ENCODE measurements around the gene MAP2K5. TPM values are rescaled to one million over a fixed set of nuclear protein-coding genes. Genes with fewer than 3 reads are reported as not detected.
A peak's percentile ranks its signal among the peaks of the same experiment; 100 is the strongest.

MAP2K5 gene
- total RNA-seq, 2 donors from 2014 or later: 14.5 to 24.7 TPM

DNA sequence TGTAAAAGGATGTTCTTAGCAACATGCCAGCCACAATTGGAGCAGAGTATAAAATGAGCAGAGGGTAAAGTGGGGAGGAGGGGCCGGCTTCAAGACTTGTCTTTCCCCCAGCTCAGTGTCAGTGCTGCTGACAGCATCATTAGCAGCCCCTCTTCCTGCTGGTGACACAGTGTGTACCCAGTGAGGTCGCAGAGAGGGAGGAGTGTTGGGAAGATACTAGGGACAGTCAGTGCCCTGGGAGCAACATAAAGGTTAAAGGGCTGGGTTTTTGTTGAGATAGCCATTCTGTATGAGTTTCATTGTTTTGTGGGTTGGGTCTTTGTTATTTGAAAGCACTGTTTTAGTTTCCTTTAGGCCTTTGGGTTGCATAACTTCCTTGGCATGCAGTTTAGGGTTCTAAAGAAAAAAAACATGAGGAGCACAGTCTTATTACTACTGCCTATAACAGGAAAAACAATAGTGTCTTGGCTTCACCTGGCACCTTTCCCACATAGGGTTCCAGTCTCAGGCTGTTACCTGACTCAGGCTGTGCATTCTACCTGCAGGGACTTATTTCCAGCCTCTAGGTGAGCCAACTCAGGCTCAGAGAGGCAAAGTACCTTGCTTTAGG lies 188.7 kb downstream of the MAP2K5 start:
- Mint-ChIP-seq H3K4me3 (no peak overlapping the region), H3K27me3 (no peaks in the 10 kb centered on the region), H3K4me1 (ENCODE audit: low read depth in 2 of 2) (peaks cover 17 to 25% of the 10 kb centered on the region in 2 donors), H3K36me3 (no peaks in the 10 kb centered on the region), H3K27ac (no peak overlapping the region), H3K9me3 (no peaks in the 10 kb centered on the region)
- ATAC-seq: no peak
- DNase-seq (ENCODE audit: low spot score): no peak

DNA sequence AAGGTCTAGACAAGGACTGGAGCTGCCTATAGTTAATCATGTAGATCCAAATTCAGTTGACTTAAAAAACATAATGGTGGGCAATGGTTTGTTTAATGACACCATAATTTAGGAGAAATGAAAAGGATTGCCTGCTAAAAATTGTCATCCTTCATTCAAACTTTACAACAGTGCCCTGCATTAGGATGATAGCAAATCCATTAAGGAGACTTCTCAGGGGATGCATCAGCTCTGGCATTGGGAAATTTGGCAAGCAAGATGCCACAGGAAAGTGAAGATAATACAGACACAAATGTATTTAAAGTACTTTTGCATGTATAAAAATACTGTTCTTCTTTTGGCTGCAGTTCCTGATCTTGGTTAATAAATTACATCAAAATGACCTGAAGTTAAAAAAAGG lies 189.7 kb downstream of the MAP2K5 start:
- no peak for DNase-seq (ENCODE audit: low spot score)
- no peaks in the 10 kb centered on the region for H3K36me3 Mint-ChIP-seq
- no peaks in the 10 kb centered on the region for H3K27me3 Mint-ChIP-seq
- no peak for ATAC-seq
- peaks cover 17 to 25% of the 10 kb centered on the region in 2 donors for H3K4me1 Mint-ChIP-seq (ENCODE audit: low read depth in 2 of 2)
- H3K4me3 Mint-ChIP-seq: no peak overlapping the region
- no peaks in the 10 kb centered on the region for H3K9me3 Mint-ChIP-seq
- no peak overlapping the region for H3K27ac Mint-ChIP-seq

GRCh38 chr15:67732671-67733374 lies 190.3 kb downstream of the MAP2K5 start:
- no peak for DNase-seq (ENCODE audit: low spot score)
- Mint-ChIP-seq H3K4me3 (no peak overlapping the region), H3K9me3 (no peaks in the 10 kb centered on the region), H3K4me1 (ENCODE audit: low read depth in 2 of 2) (peaks cover 17 to 25% of the 10 kb centered on the region in 2 donors), H3K27me3 (no peaks in the 10 kb centered on the region), H3K27ac (no peak overlapping the region), H3K36me3 (no peaks in the 10 kb centered on the region)
- no peak for ATAC-seq

- H3K4me3 Mint-ChIP-seq: no peak overlapping the region
- no peak for ATAC-seq
These were observed 193.4 kb downstream of the MAP2K5 start for GRCh38 chr15:67735896-67736295.

DNA sequence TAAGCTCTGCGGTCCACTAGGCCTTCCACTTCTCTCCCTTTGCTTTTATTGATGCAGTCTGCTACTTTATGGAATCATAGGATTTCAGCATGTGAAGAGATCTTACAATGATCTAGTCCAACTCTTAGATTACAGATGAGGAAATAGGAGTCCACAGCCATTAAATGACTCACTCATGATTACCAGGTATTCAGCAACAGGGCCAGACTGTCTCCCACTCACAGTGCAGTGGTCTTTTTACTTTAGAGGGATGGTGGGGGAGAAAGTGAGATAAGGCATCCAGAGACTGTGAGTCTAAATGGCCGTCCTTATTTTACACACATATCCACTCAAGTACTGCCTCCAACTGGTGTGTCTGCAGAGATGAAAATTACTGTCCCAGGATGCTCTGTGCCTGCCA lies 194.3 kb downstream of the MAP2K5 start:
- H3K9me3 Mint-ChIP-seq: no peaks in the 10 kb centered on the region
- H3K4me1 Mint-ChIP-seq (ENCODE audit: low read depth in 2 of 2): peaks cover 9 to 19% of the 10 kb centered on the region in 2 donors
- ATAC-seq (no peak), DNase-seq (ENCODE audit: low spot score) (no peak)
- H3K36me3 Mint-ChIP-seq: no peaks in the 10 kb centered on the region
- H3K27me3 Mint-ChIP-seq: no peaks in the 10 kb centered on the region
- no peak overlapping the region for H3K4me3 Mint-ChIP-seq
- peak overlapping the region in 1 of 2 donors; percentile 9 for H3K27ac Mint-ChIP-seq

More at GRCh38 chr15:67735896-67736295, 193.4 kb downstream of the MAP2K5 start:
- Mint-ChIP-seq H3K27ac (no peak overlapping the region), H3K9me3 (no peaks in the 10 kb centered on the region), H3K4me1 (ENCODE audit: low read depth in 2 of 2) (peaks cover 16 to 22% of the 10 kb centered on the region in 2 donors), H3K27me3 (no peaks in the 10 kb centered on the region), H3K36me3 (no peaks in the 10 kb centered on the region)
- no peak for DNase-seq (ENCODE audit: low spot score)

DNA sequence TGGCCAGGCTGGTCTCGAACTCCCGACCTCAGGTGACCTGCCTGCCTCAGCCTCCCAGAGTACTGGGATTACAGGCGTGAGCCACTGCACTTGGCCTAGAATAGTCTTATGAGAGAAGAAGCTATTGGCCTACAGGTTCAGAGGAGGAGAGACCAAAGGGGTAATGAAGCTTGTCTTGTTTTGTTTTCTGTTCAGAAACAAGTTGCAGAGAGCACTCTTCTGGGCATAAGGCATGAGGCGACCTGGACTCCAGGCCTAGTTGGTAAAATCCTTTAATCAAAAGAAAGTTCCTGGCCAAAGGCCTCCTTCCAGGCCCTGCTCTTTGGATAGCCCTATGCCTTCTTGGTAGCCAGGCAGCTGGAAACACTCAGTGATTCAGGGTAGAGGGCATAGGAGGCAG lies 195.6 kb downstream of the MAP2K5 start:
- Mint-ChIP-seq H3K27me3 (no peaks in the 10 kb centered on the region), H3K36me3 (no peaks in the 10 kb centered on the region), H3K27ac (no peak overlapping the region), H3K9me3 (no peaks in the 10 kb centered on the region), H3K4me3 (no peak overlapping the region), H3K4me1 (ENCODE audit: low read depth in 2 of 2) (peaks cover 6 to 14% of the 10 kb centered on the region in 2 donors)
- DNase-seq (ENCODE audit: low spot score): no peak
- ATAC-seq: no peak

GRCh38 chr15:67740405-67740804 lies 197.9 kb downstream of the MAP2K5 start:
- Mint-ChIP-seq H3K4me1 (ENCODE audit: low read depth in 2 of 2) (peaks cover 10 to 19% of the 10 kb centered on the region in 2 donors), H3K36me3 (no peaks in the 10 kb centered on the region), H3K27ac (no peak overlapping the region), H3K27me3 (no peaks in the 10 kb centered on the region), H3K4me3 (no peak overlapping the region), H3K9me3 (no peaks in the 10 kb centered on the region)
- DNase-seq (ENCODE audit: low spot score): no peak
- no peak for ATAC-seq

DNA sequence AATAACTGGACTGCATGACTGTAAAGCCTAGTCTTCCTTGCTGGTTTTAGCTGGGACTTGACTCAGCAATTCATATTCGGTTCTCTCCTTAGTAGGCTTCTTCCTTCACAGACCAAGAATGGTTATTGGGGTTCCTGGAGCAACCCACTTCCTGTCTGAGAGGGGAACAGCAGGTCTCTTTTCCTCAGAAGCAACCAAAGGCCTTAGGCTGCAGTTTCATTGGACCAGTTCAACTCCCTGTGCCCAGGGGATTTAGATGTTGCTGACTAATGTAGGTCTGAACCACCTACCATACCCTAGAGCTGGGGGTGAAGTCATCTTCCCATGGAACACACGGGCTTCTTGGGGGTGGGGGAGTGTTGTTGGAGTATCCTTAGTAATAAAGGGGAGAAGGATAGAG lies 198.8 kb downstream of the MAP2K5 start:
- no peak overlapping the region for H3K27ac Mint-ChIP-seq
- peaks cover 12 to 17% of the 10 kb centered on the region in 2 donors for H3K4me1 Mint-ChIP-seq (ENCODE audit: low read depth in 2 of 2)
- DNase-seq (ENCODE audit: low spot score) (no peak), ATAC-seq (no peak)
- no peaks in the 10 kb centered on the region for H3K27me3 Mint-ChIP-seq
- no peak overlapping the region for H3K4me3 Mint-ChIP-seq
- no peaks in the 10 kb centered on the region for H3K9me3 Mint-ChIP-seq
- H3K36me3 Mint-ChIP-seq: no peaks in the 10 kb centered on the region

DNA sequence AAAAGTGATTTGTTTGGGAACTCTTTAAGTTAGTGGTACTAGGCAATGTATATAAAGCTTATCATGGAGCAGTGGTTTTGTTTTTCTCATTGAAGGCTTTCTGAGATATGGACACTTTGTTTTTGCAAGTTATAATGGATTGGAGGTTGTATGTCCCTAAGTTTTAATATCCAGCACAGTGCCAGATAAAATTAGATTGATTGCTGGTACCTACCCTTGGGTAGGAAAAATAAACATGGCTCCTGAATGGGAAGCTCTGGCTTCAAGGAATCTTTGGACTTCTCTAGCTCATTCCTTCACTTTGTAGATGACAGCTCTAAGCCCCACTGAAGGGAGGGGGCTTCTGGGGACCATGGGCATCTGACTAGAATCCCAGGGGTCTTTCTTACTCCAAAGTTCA lies 201.1 kb downstream of the MAP2K5 start:
- Mint-ChIP-seq H3K9me3 (no peaks in the 10 kb centered on the region), H3K36me3 (no peaks in the 10 kb centered on the region), H3K4me3 (no peak overlapping the region), H3K4me1 (ENCODE audit: low read depth in 2 of 2) (peaks cover 16 to 22% of the 10 kb centered on the region in 2 donors), H3K27ac (no peak overlapping the region), H3K27me3 (no peaks in the 10 kb centered on the region)
- ATAC-seq (no peak), DNase-seq (ENCODE audit: low spot score) (no peak)

GRCh38 chr15:67744331-67745072 lies 202.0 kb downstream of the MAP2K5 start:
- H3K9me3 Mint-ChIP-seq: no peaks in the 10 kb centered on the region
- DNase-seq (ENCODE audit: low spot score) (no peak), ATAC-seq (no peak)
- peak overlapping the region; percentile 18 for H3K4me3 Mint-ChIP-seq
- H3K27me3 Mint-ChIP-seq: no peaks in the 10 kb centered on the region
- H3K4me1 Mint-ChIP-seq (ENCODE audit: low read depth in 2 of 2): peaks cover 16 to 22% of the 10 kb centered on the region in 2 donors
- no peaks in the 10 kb centered on the region for H3K36me3 Mint-ChIP-seq
- H3K27ac Mint-ChIP-seq: peak overlapping the region; percentile 48 to 87

- no peaks in the 10 kb centered on the region for H3K9me3 Mint-ChIP-seq
- peak overlapping the region; percentile 48 to 87 for H3K27ac Mint-ChIP-seq
- peak overlapping the region; percentile 39 for H3K4me3 Mint-ChIP-seq
- H3K4me1 Mint-ChIP-seq (ENCODE audit: low read depth in 2 of 2): peaks cover 16 to 22% of the 10 kb centered on the region in 2 donors
- DNase-seq (ENCODE audit: low spot score): no peak
- ATAC-seq: no peak
- H3K36me3 Mint-ChIP-seq: no peaks in the 10 kb centered on the region
- no peaks in the 10 kb centered on the region for H3K27me3 Mint-ChIP-seq
These were observed 202.8 kb downstream of the MAP2K5 start for GRCh38 chr15:67745073-67746006.

GRCh38 chr15:67746022-67746421 lies 203.5 kb downstream of the MAP2K5 start:
- no peaks in the 10 kb centered on the region for H3K9me3 Mint-ChIP-seq
- H3K27me3 Mint-ChIP-seq: no peaks in the 10 kb centered on the region
- H3K4me3 Mint-ChIP-seq: peak overlapping the region; percentile 39
- ATAC-seq (peak; percentile 63 to 68), DNase-seq (ENCODE audit: low spot score) (no peak)
- H3K27ac Mint-ChIP-seq: peak overlapping the region; percentile 48 to 87
- peaks cover 16 to 22% of the 10 kb centered on the region in 2 donors for H3K4me1 Mint-ChIP-seq (ENCODE audit: low read depth in 2 of 2)
- no peaks in the 10 kb centered on the region for H3K36me3 Mint-ChIP-seq

- Mint-ChIP-seq H3K4me3 (peak overlapping the region; percentile 39), H3K9me3 (no peaks in the 10 kb centered on the region), H3K27ac (peak overlapping the region; percentile 48 to 87), H3K27me3 (no peaks in the 10 kb centered on the region), H3K4me1 (ENCODE audit: low read depth in 2 of 2) (peaks cover 16 to 22% of the 10 kb centered on the region in 2 donors), H3K36me3 (no peaks in the 10 kb centered on the region)
- ATAC-seq: no peak
- no peak for DNase-seq (ENCODE audit: low spot score)
These were observed 203.9 kb downstream of the MAP2K5 start for GRCh38 chr15:67746450-67746849.
